GM13977 (cell line): ENCODE results near the gene SGCA.

ENCODE experiments used
- DNase-seq: peaks from one replicate; pipeline ENCODE4 v3.0.0; 2012; ENCODE audit warnings: low spot score
- in situ Hi-C: fragments of 300-500 bp; cut with MboI; formaldehyde crosslinking; loops from one replicate; pipeline ENCODE4 v1.12.0; 2022; ENCODE audit warnings: low sequenced_read_pairs, low pct_unique_long_range_greater_than_20kb, mixed read lengths, inconsistent platforms; ENCODE audit not compliant: unreplicated experiment
- TF ChIP-seq, protein P1 (sequence below): IDR thresholded peaks from 2 replicates; pipeline ENCODE4 v1.5.1; 2012; ENCODE audit warnings: mild to moderate bottlenecking, control low read depth; ENCODE audit not compliant: insufficient read depth; ENCODE audit errors: extremely low read depth, missing control alignments

SGCA gene

DNA sequence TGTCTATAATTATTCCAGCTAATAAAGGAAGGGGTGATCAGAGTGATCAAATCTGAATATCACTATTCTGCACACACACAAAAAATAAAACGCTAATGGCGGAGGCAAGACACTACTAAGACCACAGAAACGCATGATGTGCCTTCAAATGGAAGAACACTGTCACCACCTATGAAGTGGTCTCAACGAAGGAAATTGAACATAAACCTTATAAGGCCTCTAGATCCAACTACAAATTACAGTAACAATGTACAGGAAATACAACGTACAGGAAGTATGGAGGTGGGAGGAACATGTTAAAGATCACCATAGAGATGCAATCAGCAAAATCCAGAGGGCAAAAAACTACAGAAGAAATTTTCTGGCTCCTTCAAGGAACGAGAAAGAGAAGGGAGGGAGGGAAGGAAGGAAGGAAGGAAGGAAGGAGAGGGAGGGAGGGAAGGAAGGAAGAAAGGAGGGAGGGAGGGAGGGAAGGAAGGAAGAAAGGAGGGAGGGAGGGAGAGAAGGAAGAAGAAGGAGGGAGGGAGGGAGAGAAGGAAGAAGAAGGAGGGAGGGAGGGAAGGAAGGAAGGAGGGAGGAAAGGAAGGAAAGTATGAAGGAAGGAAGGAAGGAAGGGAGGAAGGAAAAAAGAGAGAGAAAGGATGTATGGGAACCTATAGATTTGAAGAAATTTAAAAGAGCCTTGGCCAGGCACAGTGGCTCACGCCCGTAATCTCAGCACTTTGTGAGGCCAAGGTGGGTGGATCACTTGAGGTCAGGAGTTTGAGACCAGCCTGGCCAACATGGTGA lies 3.1 kb upstream of the SGCA start:
- TF ChIP-seq, protein P1, sequence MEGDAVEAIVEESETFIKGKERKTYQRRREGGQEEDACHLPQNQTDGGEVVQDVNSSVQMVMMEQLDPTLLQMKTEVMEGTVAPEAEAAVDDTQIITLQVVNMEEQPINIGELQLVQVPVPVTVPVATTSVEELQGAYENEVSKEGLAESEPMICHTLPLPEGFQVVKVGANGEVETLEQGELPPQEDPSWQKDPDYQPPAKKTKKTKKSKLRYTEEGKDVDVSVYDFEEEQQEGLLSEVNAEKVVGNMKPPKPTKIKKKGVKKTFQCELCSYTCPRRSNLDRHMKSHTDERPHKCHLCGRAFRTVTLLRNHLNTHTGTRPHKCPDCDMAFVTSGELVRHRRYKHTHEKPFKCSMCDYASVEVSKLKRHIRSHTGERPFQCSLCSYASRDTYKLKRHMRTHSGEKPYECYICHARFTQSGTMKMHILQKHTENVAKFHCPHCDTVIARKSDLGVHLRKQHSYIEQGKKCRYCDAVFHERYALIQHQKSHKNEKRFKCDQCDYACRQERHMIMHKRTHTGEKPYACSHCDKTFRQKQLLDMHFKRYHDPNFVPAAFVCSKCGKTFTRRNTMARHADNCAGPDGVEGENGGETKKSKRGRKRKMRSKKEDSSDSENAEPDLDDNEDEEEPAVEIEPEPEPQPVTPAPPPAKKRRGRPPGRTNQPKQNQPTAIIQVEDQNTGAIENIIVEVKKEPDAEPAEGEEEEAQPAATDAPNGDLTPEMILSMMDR: no peak
- in situ Hi-C loops: no loop called here
- DNase-seq: no peak

DNA sequence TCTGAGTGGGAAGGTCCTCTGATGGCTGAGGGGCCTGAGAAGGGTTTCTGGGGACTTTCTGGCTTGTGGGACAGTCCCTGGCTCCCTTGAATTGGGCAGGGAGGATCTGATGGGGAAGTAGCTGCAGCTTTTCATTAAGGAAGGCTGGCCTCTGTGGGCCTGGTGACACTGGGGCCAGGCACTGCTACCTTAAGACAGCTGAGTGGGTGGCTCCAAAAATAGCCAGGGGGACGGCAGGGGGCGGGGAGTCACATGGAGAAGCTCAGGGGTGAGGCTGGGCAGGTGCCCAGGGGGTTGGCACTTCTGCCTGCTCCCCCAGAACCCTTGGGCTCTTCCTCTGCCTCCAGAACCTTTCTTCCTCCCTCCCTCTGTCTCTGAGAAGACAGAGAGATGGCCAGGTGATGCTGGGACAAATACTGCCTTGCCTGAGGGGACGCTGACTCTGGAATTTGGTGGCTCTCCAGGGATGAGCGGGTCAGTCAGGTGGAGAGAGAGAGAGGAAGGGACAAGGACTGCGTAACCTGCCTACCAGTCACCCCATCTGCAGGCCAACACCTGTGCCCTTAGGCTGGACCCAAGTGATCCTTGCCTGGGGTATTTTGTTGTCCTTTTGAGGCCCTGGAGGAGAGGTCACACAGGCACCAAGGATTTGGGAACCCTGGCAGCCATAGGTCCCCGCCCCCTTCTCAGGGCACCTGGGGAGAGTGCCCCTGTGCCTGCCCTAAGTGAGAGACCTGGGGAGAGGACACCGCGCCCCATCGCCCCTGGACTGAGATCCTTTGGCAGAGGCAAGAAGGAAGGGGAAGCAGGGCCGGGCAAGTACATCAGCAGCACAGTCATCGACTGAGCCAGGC lies 1.7 kb upstream of the SGCA start:
- TF ChIP-seq, protein P1: no peak
- in situ Hi-C loops: no loop called here
- peak; percentile 68 for DNase-seq

GRCh38 chr17:50164697-50164988 lies 1.2 kb upstream of the SGCA start:
- TF ChIP-seq, protein P1: no peak
- no peak for DNase-seq
- in situ Hi-C loops: no loop called here

- DNase-seq: no peak
- in situ Hi-C loops: no loop called here
- TF ChIP-seq, protein P1: no peak
Observed at GRCh38 chr17:50165066-50165465, 739 bp upstream of the SGCA start.

DNA sequence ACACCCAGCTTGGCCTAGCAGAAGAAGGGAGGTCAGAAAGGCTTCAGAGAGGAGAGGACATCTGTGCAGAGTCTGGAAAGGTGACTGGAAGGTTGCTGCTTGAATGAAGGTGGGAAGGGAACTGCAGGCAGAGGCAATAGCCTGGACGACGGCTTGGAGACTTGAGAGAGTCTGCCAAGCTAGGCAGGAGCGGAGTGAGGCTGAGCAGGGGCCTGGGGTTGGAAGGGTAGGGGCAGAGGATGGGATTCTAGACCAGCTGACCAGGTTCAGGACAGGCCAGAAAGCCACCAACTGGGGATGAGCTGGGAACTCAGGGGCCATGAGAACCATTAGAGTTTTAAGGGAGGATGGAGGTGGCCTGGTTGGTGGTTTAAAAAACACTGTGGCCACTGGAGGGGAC lies 339 bp upstream of the SGCA start:
- TF ChIP-seq, protein P1: no peak
- in situ Hi-C loops: no loop called here
- no peak for DNase-seq

GRCh38 chr17:50166518-50167181 lies 845 bp downstream of the SGCA start:
- TF ChIP-seq, protein P1: no peak
- DNase-seq: no peak
- in situ Hi-C loops: no loop called here
